Bronchial epithelial cell (primary cell): ENCODE measurements around the gene KCNS3. TPM values are rescaled to one million over a fixed set of nuclear protein-coding genes. Genes with fewer than 3 reads are reported as not detected.

ENCODE experiments used
- DNase-seq: peaks from one replicate; pipeline ENCODE4 v3.0.0-alpha.2; 2010; ENCODE audit warnings: low read depth
- FAIRE-seq: peaks from 2 replicates; lab custom pipeline; 2011; peaks lifted over from hg19 to GRCh38; lab: Jason Lieb, UNC
- H3K27me3 ChIP-seq: 2 replicates; pipeline ENCODE4 v1.5.1; 2011; ENCODE audit warnings: low read length; ENCODE audit not compliant: control insufficient read depth, insufficient read depth
- H3K36me3 ChIP-seq: 2 replicates; pipeline ENCODE4 v1.5.1; 2011; ENCODE audit warnings: low read length; ENCODE audit not compliant: control insufficient read depth, insufficient read depth
- H3K4me3 ChIP-seq: 2 replicates; pipeline ENCODE4 v1.5.1; 2011; ENCODE audit warnings: mild to moderate bottlenecking, low read depth, low read length, control low read depth
- CTCF ChIP-seq: IDR thresholded peaks from 2 replicates; pipeline ENCODE4 v1.5.1; 2011; ENCODE audit warnings: mild to moderate bottlenecking, moderate library complexity, low read length, control low read depth, inconsistent platforms; ENCODE audit not compliant: insufficient read depth, severe bottlenecking
- total RNA-seq: library from RNA; depleted of rRNA; stranded (reverse); fragments of >200 nt; gene quantifications from 2 replicates; pipeline ENCODE4 v1.2.1, GENCODE V29; 2014

KCNS3 gene
- total RNA-seq, 1 donor from 2014 or later: 6.8 TPM

GRCh38 chr2:17912266-17912691, 33.8 kb downstream of the KCNS3 start:
- FAIRE-seq (no peak), DNase-seq (no peak)
- H3K27me3 ChIP-seq: peaks cover 1% of the 10 kb centered on the region
- no peak overlapping the region for H3K4me3 ChIP-seq
- TF ChIP-seq CTCF: no peak
- no peaks in the 10 kb centered on the region for H3K36me3 ChIP-seq

GRCh38 chr2:17915099-17915498, 36.6 kb downstream of the KCNS3 start:
- no peak for TF ChIP-seq CTCF
- Histone ChIP-seq H3K4me3 (no peak overlapping the region), H3K36me3 (no peaks in the 10 kb centered on the region), H3K27me3 (peaks cover 1% of the 10 kb centered on the region)
- DNase-seq (no peak), FAIRE-seq (peak; percentile 82)

- Histone ChIP-seq H3K36me3 (no peaks in the 10 kb centered on the region), H3K27me3 (peaks cover 1% of the 10 kb centered on the region), H3K4me3 (no peak overlapping the region)
- DNase-seq (no peak), FAIRE-seq (no peak)
- TF ChIP-seq CTCF: no peak
Observed at GRCh38 chr2:17915811-17916518, 37.5 kb downstream of the KCNS3 start.

- Histone ChIP-seq H3K4me3 (no peak overlapping the region), H3K36me3 (no peaks in the 10 kb centered on the region), H3K27me3 (peaks cover 1% of the 10 kb centered on the region)
- no peak for TF ChIP-seq CTCF
- no peak for FAIRE-seq
- DNase-seq: no peak
Observed at GRCh38 chr2:17916584-17916983, 38.1 kb downstream of the KCNS3 start.

- no peaks in the 10 kb centered on the region for H3K36me3 ChIP-seq
- H3K4me3 ChIP-seq: no peak overlapping the region
- DNase-seq (peak; percentile 1), FAIRE-seq (no peak)
- TF ChIP-seq CTCF: peak; percentile 12
- no peaks in the 10 kb centered on the region for H3K27me3 ChIP-seq
Observed at GRCh38 chr2:17918789-17919188, 40.3 kb downstream of the KCNS3 start.

- TF ChIP-seq CTCF: no peak
- no peaks in the 10 kb centered on the region for H3K36me3 ChIP-seq
- no peak overlapping the region for H3K4me3 ChIP-seq
- no peaks in the 10 kb centered on the region for H3K27me3 ChIP-seq
- DNase-seq: no peak
- no peak for FAIRE-seq
Observed at GRCh38 chr2:17930773-17931172, 52.3 kb downstream of the KCNS3 start.
